Measurements from ENCODE around the gene RASGRP2.

RASGRP2 gene

DNA sequence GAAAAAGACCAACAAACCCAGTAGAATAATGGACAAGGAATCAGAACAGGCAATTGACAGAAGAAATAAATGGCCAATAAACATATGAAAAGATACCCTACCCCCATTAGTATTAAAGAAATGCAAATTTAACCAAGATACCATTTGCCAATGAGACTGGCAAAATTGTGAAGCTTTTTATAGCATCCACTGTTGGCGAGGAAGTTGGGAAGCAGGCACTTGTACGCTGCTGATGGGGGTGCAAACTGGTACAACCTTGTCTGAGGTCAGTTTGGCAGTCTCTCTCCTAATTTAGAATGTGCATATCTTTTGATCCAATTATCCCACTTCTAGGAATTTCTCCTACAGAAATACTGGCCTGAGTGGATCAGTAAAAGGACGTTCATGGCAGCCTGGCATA lies 12.3 kb downstream of the RASGRP2 start:
- in situ Hi-C loops (cut with HindIII; ENCODE audit: low sequenced_read_pairs), result no loop called here
- H3K4me3 ChIP-seq (ENCODE audit: low read depth, low read length), result no peak overlapping the region
- TF ChIP-seq, protein P1, sequence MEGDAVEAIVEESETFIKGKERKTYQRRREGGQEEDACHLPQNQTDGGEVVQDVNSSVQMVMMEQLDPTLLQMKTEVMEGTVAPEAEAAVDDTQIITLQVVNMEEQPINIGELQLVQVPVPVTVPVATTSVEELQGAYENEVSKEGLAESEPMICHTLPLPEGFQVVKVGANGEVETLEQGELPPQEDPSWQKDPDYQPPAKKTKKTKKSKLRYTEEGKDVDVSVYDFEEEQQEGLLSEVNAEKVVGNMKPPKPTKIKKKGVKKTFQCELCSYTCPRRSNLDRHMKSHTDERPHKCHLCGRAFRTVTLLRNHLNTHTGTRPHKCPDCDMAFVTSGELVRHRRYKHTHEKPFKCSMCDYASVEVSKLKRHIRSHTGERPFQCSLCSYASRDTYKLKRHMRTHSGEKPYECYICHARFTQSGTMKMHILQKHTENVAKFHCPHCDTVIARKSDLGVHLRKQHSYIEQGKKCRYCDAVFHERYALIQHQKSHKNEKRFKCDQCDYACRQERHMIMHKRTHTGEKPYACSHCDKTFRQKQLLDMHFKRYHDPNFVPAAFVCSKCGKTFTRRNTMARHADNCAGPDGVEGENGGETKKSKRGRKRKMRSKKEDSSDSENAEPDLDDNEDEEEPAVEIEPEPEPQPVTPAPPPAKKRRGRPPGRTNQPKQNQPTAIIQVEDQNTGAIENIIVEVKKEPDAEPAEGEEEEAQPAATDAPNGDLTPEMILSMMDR (IDR thresholded peaks at IDR 0.05; ENCODE audit: low read depth, low read length, missing control alignments), result no peak
- no peak for DNase-seq (ENCODE audit: low read depth)

- no peak overlapping the region for H3K4me3 ChIP-seq (ENCODE audit: low read depth, low read length)
- TF ChIP-seq, protein P1 (IDR thresholded peaks at IDR 0.05; ENCODE audit: low read depth, low read length, missing control alignments), result no peak
- DNase-seq (ENCODE audit: low read depth), result no peak
- in situ Hi-C loops (cut with HindIII; ENCODE audit: low sequenced_read_pairs), result no loop called here
Observed at GRCh38 chr11:64729851-64730382, 14.0 kb downstream of the RASGRP2 start.

DNA sequence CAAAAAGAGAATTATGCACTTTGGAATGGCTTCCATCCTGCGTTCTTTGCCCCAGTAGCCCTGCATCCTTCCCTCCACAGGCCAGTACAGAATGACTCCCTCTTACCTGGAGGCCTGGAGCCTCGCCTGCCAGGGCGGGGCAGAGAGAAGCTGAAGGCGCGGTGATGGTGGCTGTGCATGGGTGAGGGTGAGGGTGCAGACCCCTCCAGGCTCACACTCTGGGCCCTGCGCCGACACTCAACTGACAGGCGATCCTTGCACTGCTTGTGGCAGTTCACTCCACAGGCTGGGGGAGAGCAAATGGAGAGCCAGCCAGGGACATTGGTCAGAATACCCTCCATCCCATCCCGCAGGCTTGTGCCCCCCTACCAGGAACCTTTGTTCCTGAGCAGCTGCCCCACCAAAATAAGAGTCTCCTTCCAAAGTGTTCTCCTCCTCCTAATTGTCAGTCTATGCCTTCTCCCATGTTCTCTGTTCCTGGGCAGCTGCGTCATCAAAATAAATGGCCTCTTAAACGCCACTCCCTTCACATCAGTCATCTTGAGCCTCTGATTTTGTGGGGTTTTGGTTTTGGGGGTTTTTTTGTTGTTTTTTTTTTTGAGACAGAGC lies 15.1 kb downstream of the RASGRP2 start:
- in situ Hi-C loops (cut with HindIII; ENCODE audit: low sequenced_read_pairs), result no loop called here

DNA sequence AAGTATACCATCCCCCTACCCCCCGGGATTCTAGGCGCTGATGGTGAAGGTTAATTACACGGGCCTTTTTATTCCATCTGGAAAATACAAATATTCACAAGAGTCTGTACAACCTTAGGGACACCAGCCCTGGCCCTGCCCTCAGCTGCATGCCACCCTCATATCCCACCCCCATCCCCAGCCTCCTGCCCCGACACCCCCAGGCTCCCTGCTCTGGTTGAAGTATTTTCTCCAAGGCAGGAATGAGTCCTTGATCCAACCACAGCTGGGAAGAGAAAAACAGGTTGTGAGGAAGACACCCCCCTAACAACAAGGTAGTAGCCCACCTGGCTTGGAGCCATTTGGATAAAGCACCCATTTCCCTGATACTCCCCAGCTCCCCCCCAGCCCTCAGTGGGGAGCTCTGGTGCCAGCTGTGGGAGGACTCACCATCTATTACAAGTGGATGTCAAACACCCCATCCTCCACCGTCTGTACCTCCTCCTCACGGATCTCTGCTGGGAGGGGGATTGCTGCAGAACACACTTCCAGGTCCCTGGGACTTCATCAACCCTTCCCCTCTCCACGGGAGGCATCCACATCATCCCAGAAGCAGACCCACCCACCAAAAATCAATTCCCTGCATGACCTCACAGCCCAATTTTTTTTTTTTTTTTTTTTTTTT lies 16.9 kb downstream of the RASGRP2 start:
- in situ Hi-C loops (cut with HindIII; ENCODE audit: low sequenced_read_pairs), result no loop called here
- no peak for DNase-seq (ENCODE audit: low read depth)
- TF ChIP-seq, protein P1 (IDR thresholded peaks at IDR 0.05; ENCODE audit: low read depth, low read length, missing control alignments), result no peak
- H3K4me3 ChIP-seq (ENCODE audit: low read depth, low read length), result no peak overlapping the region

More for the DNA sequence above, 15.1 kb downstream of the RASGRP2 start:
- TF ChIP-seq, protein P1 (IDR thresholded peaks at IDR 0.05; ENCODE audit: low read depth, low read length, missing control alignments), result no peak
- H3K4me3 ChIP-seq (ENCODE audit: low read depth, low read length), result no peak overlapping the region
- DNase-seq (ENCODE audit: low read depth), result no peak

- in situ Hi-C loops (cut with HindIII; ENCODE audit: low sequenced_read_pairs), result no loop called here
- H3K4me3 ChIP-seq (ENCODE audit: low read depth, low read length), result no peak overlapping the region
- no peak for DNase-seq (ENCODE audit: low read depth)
- TF ChIP-seq, protein P1 (IDR thresholded peaks at IDR 0.05; ENCODE audit: low read depth, low read length, missing control alignments), result no peak
Observed at GRCh38 chr11:64726211-64726641, 17.7 kb downstream of the RASGRP2 start.

- DNase-seq (ENCODE audit: low read depth), result no peak
- H3K4me3 ChIP-seq (ENCODE audit: low read depth, low read length), result no peak overlapping the region
- in situ Hi-C loops (cut with HindIII; ENCODE audit: low sequenced_read_pairs), result no loop called here
- TF ChIP-seq, protein P1 (IDR thresholded peaks at IDR 0.05; ENCODE audit: low read depth, low read length, missing control alignments), result no peak
Observed at GRCh38 chr11:64724863-64725532, 18.9 kb downstream of the RASGRP2 start.

Measured in astrocyte of the cerebellum (primary cell).